Neural cell (in vitro differentiated cells): Measurements from ENCODE around the gene OR1D5. TPM values are rescaled to one million over a fixed set of nuclear protein-coding genes. Genes with fewer than 3 reads are reported as not detected.

ENCODE experiments used
- H2AFZ ChIP-seq: fragments of 200-600, 300-800 bp; sonication (generic), shearing (Covaris generic); 2 replicates; pipeline ENCODE4 v1.6.0; 2014; ENCODE audit warnings: low read depth, mild to moderate bottlenecking, antibody characterized with exemption, low read length, moderate library complexity
- H3F3A ChIP-seq: fragments of 200-600 bp; shearing (Covaris generic); 2 replicates; pipeline ENCODE4 v1.6.1; 2016; ENCODE audit warnings: mild to moderate bottlenecking, moderate library complexity, mixed read lengths, antibody characterized with exemption, low read length; ENCODE audit not compliant: insufficient read depth, poor library complexity, severe bottlenecking
- H3K27ac ChIP-seq: fragments of 200-600, 300-800 bp; sonication (generic), shearing (Covaris generic); 2 replicates; pipeline ENCODE4 v1.5.1; 2014; ENCODE audit warnings: mild to moderate bottlenecking, low read length, moderate library complexity
- H3K27me3 ChIP-seq: fragments of 300-800, 200-600 bp; sonication (generic), shearing (Covaris generic); 2 replicates; pipeline ENCODE4 v1.6.0; 2014; ENCODE audit warnings: mild to moderate bottlenecking, low read depth, low read length, moderate library complexity; ENCODE audit not compliant: insufficient read depth
- H3K36me3 ChIP-seq: fragments of 300-800, 200-600 bp; sonication (generic), shearing (Covaris generic); 2 replicates; pipeline ENCODE4 v1.5.1; 2014; ENCODE audit warnings: mild to moderate bottlenecking, antibody characterized with exemption, low read length, moderate library complexity; ENCODE audit not compliant: insufficient read depth
- H3K4me2 ChIP-seq: fragments of 300-800, 200-600 bp; sonication (generic), shearing (Covaris generic); 2 replicates; pipeline ENCODE4 v1.6.0; 2014; ENCODE audit warnings: mild to moderate bottlenecking, low read length
- H3K4me3 ChIP-seq: fragments of 300-800, 200-600 bp; sonication (generic), shearing (Covaris generic); 2 replicates; pipeline ENCODE4 v1.5.1; 2014; ENCODE audit warnings: mild to moderate bottlenecking, low read length, moderate library complexity
- H3K79me2 ChIP-seq: fragments of 200-600 bp; shearing (Covaris generic); replicated peaks from 2 replicates; pipeline ENCODE4 v1.6.0; 2014; ENCODE audit warnings: mild to moderate bottlenecking, low read length, moderate library complexity; ENCODE audit not compliant: insufficient read depth
- H3K9ac ChIP-seq: fragments of 300-800, 200-600 bp; sonication (generic), shearing (Covaris generic); 2 replicates; pipeline ENCODE4 v1.6.1; 2016; ENCODE audit warnings: mild to moderate bottlenecking, low read length, mixed read lengths
- H3K9me2 ChIP-seq: fragments of 200-600 bp; shearing (Covaris generic); 2 replicates; pipeline ENCODE4 v1.6.1; 2016; ENCODE audit warnings: mild to moderate bottlenecking, low read length, mixed read lengths; ENCODE audit not compliant: insufficient read depth
- H3K9me3 ChIP-seq: fragments of 200-600, 300-800 bp; sonication (generic), shearing (Covaris generic); 2 replicates; pipeline ENCODE4 v1.6.1; 2016; ENCODE audit warnings: mild to moderate bottlenecking, mixed run types, low read length, moderate library complexity, mixed read lengths
- H4K20me1 ChIP-seq: fragments of 200-600 bp; shearing (Covaris generic); 2 replicates; pipeline ENCODE4 v1.6.1; 2016; ENCODE audit warnings: mild to moderate bottlenecking, mixed run types; ENCODE audit not compliant: insufficient read depth
- EP300 ChIP-seq: fragments of 450-650 bp; conservative IDR thresholded peaks from 2 replicates; pipeline ENCODE4 v1.6.1; 2014; ENCODE audit warnings: antibody characterized with exemption, mild to moderate bottlenecking, moderate library complexity; ENCODE audit not compliant: poor library complexity, severe bottlenecking
- EZH2 ChIP-seq: fragments of 200-600, 300-800 bp; shearing (Covaris generic), sonication (generic); IDR thresholded peaks from 2 replicates; pipeline ENCODE4 v1.6.1; 2014; ENCODE audit warnings: antibody characterized with exemption, low read length, borderline replicate concordance, mild to moderate bottlenecking; ENCODE audit not compliant: insufficient read depth, poor library complexity, severe bottlenecking
- MXI1 ChIP-seq: fragments of 450-650 bp; conservative IDR thresholded peaks from 2 replicates; pipeline ENCODE4 v1.6.1; 2014; ENCODE audit warnings: antibody characterized with exemption, mild to moderate bottlenecking; ENCODE audit not compliant: poor library complexity, severe bottlenecking
- POLR2AphosphoS5 ChIP-seq: IDR thresholded peaks from 2 replicates; pipeline ENCODE4 v1.6.1; 2012
- RAD21 ChIP-seq: fragments of 450-650 bp; conservative IDR thresholded peaks from 2 replicates; pipeline ENCODE4 v1.6.1; 2014; ENCODE audit warnings: antibody characterized with exemption, mild to moderate bottlenecking, moderate library complexity
- SMC3 ChIP-seq: fragments of 450-650 bp; conservative IDR thresholded peaks from 2 replicates; pipeline ENCODE4 v1.6.1; 2014; ENCODE audit warnings: antibody characterized with exemption, mild to moderate bottlenecking, moderate library complexity; ENCODE audit not compliant: poor library complexity
- TAF1 ChIP-seq: IDR thresholded peaks from 2 replicates; pipeline ENCODE4 v1.6.1; 2012; ENCODE audit warnings: low read depth
- polyA plus RNA-seq: library from polyadenylated mRNA; depleted of rRNA; stranded (reverse); fragments of >200 nt; gene quantifications from 2 replicates; pipeline ENCODE4 v1.2.3, GENCODE V29; 2014
- TF ChIP-seq, protein P1 (sequence below): IDR thresholded peaks from 2 replicates; pipeline ENCODE4 v1.6.1; 2012; ENCODE audit warnings: borderline replicate concordance
- TF ChIP-seq, protein P2 (sequence below): fragments of 450-650 bp; IDR thresholded peaks from 2 replicates; pipeline ENCODE4 v1.5.1; 2014; ENCODE audit warnings: antibody characterized with exemption, mild to moderate bottlenecking, moderate library complexity; ENCODE audit not compliant: poor library complexity, severe bottlenecking

Gene OR1D5
- polyA plus RNA-seq, 1 donor from 2014 or later: not detected

DNA sequence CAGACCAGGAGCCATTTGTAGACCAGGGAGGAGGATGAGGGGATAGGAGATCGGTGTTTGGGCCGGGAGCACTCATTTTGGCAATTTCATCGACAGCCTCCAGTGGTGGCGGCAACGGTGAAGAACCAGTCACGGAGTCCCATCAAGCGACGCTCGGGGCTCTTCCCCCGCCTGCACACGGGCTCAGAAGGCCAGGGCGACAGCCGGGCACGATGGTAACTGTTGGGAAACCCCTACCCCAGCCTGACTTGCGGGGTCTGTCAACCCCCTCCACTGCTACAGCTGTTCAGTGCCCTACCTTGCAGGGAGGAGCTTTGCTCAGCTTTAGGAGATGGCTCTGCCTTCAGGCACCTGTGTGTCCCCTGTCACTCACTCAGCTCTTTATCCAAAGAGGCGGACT is 43.0 kb downstream of the OR1D5 start:
- H3K9me3 ChIP-seq: peaks cover 6% of the 10 kb centered on the region
- H3K27ac ChIP-seq: no peak overlapping the region
- no peak overlapping the region for H3K9ac ChIP-seq
- H3K36me3 ChIP-seq: no peaks in the 10 kb centered on the region
- no peak overlapping the region for H2AFZ ChIP-seq
- H3K27me3 ChIP-seq: no peaks in the 10 kb centered on the region
- H4K20me1 ChIP-seq: no peaks in the 10 kb centered on the region
- no peaks in the 10 kb centered on the region for H3F3A ChIP-seq
- TF ChIP-seq SMC3 (no peak), EP300 (no peak), EZH2 (no peak), RAD21 (no peak), MXI1 (no peak), TAF1 (no peak), POLR2AphosphoS5 (no peak)
- TF ChIP-seq, protein P1, sequence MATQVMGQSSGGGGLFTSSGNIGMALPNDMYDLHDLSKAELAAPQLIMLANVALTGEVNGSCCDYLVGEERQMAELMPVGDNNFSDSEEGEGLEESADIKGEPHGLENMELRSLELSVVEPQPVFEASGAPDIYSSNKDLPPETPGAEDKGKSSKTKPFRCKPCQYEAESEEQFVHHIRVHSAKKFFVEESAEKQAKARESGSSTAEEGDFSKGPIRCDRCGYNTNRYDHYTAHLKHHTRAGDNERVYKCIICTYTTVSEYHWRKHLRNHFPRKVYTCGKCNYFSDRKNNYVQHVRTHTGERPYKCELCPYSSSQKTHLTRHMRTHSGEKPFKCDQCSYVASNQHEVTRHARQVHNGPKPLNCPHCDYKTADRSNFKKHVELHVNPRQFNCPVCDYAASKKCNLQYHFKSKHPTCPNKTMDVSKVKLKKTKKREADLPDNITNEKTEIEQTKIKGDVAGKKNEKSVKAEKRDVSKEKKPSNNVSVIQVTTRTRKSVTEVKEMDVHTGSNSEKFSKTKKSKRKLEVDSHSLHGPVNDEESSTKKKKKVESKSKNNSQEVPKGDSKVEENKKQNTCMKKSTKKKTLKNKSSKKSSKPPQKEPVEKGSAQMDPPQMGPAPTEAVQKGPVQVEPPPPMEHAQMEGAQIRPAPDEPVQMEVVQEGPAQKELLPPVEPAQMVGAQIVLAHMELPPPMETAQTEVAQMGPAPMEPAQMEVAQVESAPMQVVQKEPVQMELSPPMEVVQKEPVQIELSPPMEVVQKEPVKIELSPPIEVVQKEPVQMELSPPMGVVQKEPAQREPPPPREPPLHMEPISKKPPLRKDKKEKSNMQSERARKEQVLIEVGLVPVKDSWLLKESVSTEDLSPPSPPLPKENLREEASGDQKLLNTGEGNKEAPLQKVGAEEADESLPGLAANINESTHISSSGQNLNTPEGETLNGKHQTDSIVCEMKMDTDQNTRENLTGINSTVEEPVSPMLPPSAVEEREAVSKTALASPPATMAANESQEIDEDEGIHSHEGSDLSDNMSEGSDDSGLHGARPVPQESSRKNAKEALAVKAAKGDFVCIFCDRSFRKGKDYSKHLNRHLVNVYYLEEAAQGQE: no peak
- TF ChIP-seq, protein P2, sequence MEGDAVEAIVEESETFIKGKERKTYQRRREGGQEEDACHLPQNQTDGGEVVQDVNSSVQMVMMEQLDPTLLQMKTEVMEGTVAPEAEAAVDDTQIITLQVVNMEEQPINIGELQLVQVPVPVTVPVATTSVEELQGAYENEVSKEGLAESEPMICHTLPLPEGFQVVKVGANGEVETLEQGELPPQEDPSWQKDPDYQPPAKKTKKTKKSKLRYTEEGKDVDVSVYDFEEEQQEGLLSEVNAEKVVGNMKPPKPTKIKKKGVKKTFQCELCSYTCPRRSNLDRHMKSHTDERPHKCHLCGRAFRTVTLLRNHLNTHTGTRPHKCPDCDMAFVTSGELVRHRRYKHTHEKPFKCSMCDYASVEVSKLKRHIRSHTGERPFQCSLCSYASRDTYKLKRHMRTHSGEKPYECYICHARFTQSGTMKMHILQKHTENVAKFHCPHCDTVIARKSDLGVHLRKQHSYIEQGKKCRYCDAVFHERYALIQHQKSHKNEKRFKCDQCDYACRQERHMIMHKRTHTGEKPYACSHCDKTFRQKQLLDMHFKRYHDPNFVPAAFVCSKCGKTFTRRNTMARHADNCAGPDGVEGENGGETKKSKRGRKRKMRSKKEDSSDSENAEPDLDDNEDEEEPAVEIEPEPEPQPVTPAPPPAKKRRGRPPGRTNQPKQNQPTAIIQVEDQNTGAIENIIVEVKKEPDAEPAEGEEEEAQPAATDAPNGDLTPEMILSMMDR: no peak
- no peak overlapping the region for H3K4me3 ChIP-seq
- H3K4me2 ChIP-seq: no peak overlapping the region
- no peaks in the 10 kb centered on the region for H3K79me2 ChIP-seq
- H3K9me2 ChIP-seq: no peaks in the 10 kb centered on the region

DNA sequence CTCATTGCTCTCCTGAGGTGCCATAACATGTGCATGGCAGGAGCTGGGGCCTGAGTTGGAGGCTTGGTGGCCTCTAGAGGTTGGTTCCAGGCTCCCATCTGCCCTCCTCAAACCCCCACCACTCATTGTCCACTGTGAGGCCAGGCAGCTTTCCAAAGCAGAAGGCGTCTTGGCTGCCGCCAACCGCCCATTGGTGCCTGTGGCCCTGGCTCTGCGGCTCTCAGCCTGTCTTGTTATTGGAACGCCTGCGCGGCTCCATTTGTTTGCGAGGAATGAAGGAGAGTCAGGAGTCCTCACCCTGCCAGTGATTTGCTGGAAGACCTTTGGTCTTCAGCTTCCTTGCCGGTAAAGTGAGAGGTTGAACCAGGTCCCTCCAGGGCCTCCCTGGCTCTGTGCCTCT is 43.6 kb downstream of the OR1D5 start:
- no peaks in the 10 kb centered on the region for H3K36me3 ChIP-seq
- H3K9me2 ChIP-seq: no peaks in the 10 kb centered on the region
- no peak overlapping the region for H3K4me3 ChIP-seq
- H3K27ac ChIP-seq: no peak overlapping the region
- H3K9ac ChIP-seq: no peak overlapping the region
- no peaks in the 10 kb centered on the region for H3K79me2 ChIP-seq
- no peak overlapping the region for H3K4me2 ChIP-seq
- no peaks in the 10 kb centered on the region for H3F3A ChIP-seq
- no peak overlapping the region for H2AFZ ChIP-seq
- H4K20me1 ChIP-seq: no peaks in the 10 kb centered on the region
- no peaks in the 10 kb centered on the region for H3K27me3 ChIP-seq
- peaks cover 6% of the 10 kb centered on the region for H3K9me3 ChIP-seq
- TF ChIP-seq MXI1 (no peak), EP300 (no peak), EZH2 (no peak), POLR2AphosphoS5 (no peak)
- TF ChIP-seq, protein P2: no peak
